Colonic mucosa (tissue), 4 donors: ENCODE measurements around the gene RNF166. TPM values are rescaled to one million over a fixed set of nuclear protein-coding genes. Genes with fewer than 3 reads are reported as not detected.
A peak's percentile ranks its signal among the peaks of the same experiment; 100 is the strongest.

Experiments
- DNase-seq: peaks from one replicate; pipeline ENCODE4 v3.0.0-alpha.2; 2020
- H3K27ac ChIP-seq: fragments of 200-600 bp; one replicate; pipeline ENCODE4 v1.8.0; 2021
- H3K27me3 ChIP-seq: fragments of 200-600 bp; one replicate; pipeline ENCODE4 v1.8.0; 2021
- H3K36me3 ChIP-seq: fragments of 200-600 bp; one replicate; pipeline ENCODE4 v1.8.0; 2021
- H3K4me1 ChIP-seq: fragments of 200-600 bp; one replicate; pipeline ENCODE4 v1.8.0; 2021; ENCODE audit warnings: mild to moderate bottlenecking
- H3K4me3 ChIP-seq: fragments of 200-600 bp; one replicate; pipeline ENCODE4 v1.8.0; 2021
- H3K9ac ChIP-seq, 2 donors: one replicate each; pipeline ENCODE4 v1.7.0; 2013; ENCODE audit warnings: control low read depth in 2 of 2, low read depth in 2 of 2, low read length in 2 of 2
- H3K9me3 ChIP-seq: fragments of 200-600 bp; one replicate; pipeline ENCODE4 v1.8.0; 2021
- CTCF ChIP-seq: fragments of 200-600 bp; IDR thresholded peaks from one replicate; pipeline ENCODE4 v1.8.0; 2022; ENCODE audit warnings: antibody characterized with exemption, mild to moderate bottlenecking
- intact Hi-C: fragments of 100-400 bp; cut with DNase I; formaldehyde crosslinking; loops from one replicate; pipeline ENCODE4 v1.14.1; 2022
- total RNA-seq, 2 donors: library from RNA; stranded (reverse); fragmentation: NEBNext Ultra II Directional in 1 of 2; extraction: Animal tissue kit (Norgen Biotek cat#: 25700) in 1 of 2; gene quantifications; one replicate each; pipeline ENCODE4 v1.2.1, GENCODE V29; 2021
- donor health status: healthy.
- donor health status: DM: no; HTN: no; CAD: no.
- donor health status: DM: no; HTN: no; CAD: no.

The RNF166 gene
- total RNA-seq, 2 donors from 2014 or later = 9.2 to 9.3 TPM

- Histone ChIP-seq H3K4me3 (no peak overlapping the region), H3K4me1 (peaks cover 14% of the 10 kb centered on the region), H3K9me3 (no peaks in the 10 kb centered on the region), H3K36me3 (no peaks in the 10 kb centered on the region), H3K9ac (no peak overlapping the region), H3K27me3 (peaks cover 2% of the 10 kb centered on the region), H3K27ac (no peak overlapping the region)
- no peak for DNase-seq
- intact Hi-C loops = no loop called here
- TF ChIP-seq CTCF = no peak
Measured at GRCh38 chr16:88690341-88691128, 15.7 kb downstream of the RNF166 start.

GRCh38 chr16:88688013-88688778 is 18.0 kb downstream of the RNF166 start:
- intact Hi-C loops = no loop called here
- no peak overlapping the region for H3K4me3 ChIP-seq
- TF ChIP-seq CTCF = no peak
- peaks cover 14% of the 10 kb centered on the region for H3K4me1 ChIP-seq
- H3K9me3 ChIP-seq = no peaks in the 10 kb centered on the region
- H3K27me3 ChIP-seq = peaks cover 7% of the 10 kb centered on the region
- H3K9ac ChIP-seq = no peak overlapping the region
- H3K27ac ChIP-seq = no peak overlapping the region
- peak; percentile 76 for DNase-seq
- H3K36me3 ChIP-seq = no peaks in the 10 kb centered on the region

- no peaks in the 10 kb centered on the region for H3K9me3 ChIP-seq
- no peak overlapping the region for H3K9ac ChIP-seq
- DNase-seq = no peak
- H3K27me3 ChIP-seq = peaks cover 7% of the 10 kb centered on the region
- no peaks in the 10 kb centered on the region for H3K36me3 ChIP-seq
- intact Hi-C loops = no loop called here
- peaks cover 14% of the 10 kb centered on the region for H3K4me1 ChIP-seq
- TF ChIP-seq CTCF = no peak
- H3K4me3 ChIP-seq = no peak overlapping the region
- no peak overlapping the region for H3K27ac ChIP-seq
Measured at GRCh38 chr16:88687676-88688012, 18.6 kb downstream of the RNF166 start.

- no peak overlapping the region for H3K4me3 ChIP-seq
- peaks cover 14% of the 10 kb centered on the region for H3K4me1 ChIP-seq
- no peak for DNase-seq
- TF ChIP-seq CTCF = no peak
- no peak overlapping the region for H3K27ac ChIP-seq
- H3K9me3 ChIP-seq = no peaks in the 10 kb centered on the region
- peaks cover 7% of the 10 kb centered on the region for H3K27me3 ChIP-seq
- no peak overlapping the region for H3K9ac ChIP-seq
- no peaks in the 10 kb centered on the region for H3K36me3 ChIP-seq
- intact Hi-C loops = no loop called here
Measured at GRCh38 chr16:88687254-88687576, 19.0 kb downstream of the RNF166 start.

GRCh38 chr16:88686439-88687253 is 19.6 kb downstream of the RNF166 start, which contains the start of gene SNAI3:
Gene SNAI3, minus strand, starts transcription at chr16:88686507. Its CDS starts 101 bp downstream, at chr16:88686406.
- H3K9me3 ChIP-seq = no peaks in the 10 kb centered on the region
- H3K4me3 ChIP-seq = peak within 1 kb of the TSS; percentile 56
- H3K36me3 ChIP-seq = no peaks in the 10 kb centered on the region
- no peak within 1 kb of the TSS for H3K27ac ChIP-seq
- peaks cover 7% of the 10 kb centered on the region for H3K27me3 ChIP-seq
- intact Hi-C loops = no loop called here
- peak; percentile 95 for DNase-seq
- no peak for TF ChIP-seq CTCF
- peak within 1 kb of the TSS; percentile 40 to 46 for H3K9ac ChIP-seq
- H3K4me1 ChIP-seq = peaks cover 13% of the 10 kb centered on the region
